ENCODE data around the gene MPHOSPH6.
"Not testable (repeated sequence)": the region's sequence is repeated elsewhere in the genome, so short reads cannot be mapped to it uniquely, and the experiment has no call there.

MPHOSPH6 gene, protein sequence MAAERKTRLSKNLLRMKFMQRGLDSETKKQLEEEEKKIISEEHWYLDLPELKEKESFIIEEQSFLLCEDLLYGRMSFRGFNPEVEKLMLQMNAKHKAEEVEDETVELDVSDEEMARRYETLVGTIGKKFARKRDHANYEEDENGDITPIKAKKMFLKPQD

DNA sequence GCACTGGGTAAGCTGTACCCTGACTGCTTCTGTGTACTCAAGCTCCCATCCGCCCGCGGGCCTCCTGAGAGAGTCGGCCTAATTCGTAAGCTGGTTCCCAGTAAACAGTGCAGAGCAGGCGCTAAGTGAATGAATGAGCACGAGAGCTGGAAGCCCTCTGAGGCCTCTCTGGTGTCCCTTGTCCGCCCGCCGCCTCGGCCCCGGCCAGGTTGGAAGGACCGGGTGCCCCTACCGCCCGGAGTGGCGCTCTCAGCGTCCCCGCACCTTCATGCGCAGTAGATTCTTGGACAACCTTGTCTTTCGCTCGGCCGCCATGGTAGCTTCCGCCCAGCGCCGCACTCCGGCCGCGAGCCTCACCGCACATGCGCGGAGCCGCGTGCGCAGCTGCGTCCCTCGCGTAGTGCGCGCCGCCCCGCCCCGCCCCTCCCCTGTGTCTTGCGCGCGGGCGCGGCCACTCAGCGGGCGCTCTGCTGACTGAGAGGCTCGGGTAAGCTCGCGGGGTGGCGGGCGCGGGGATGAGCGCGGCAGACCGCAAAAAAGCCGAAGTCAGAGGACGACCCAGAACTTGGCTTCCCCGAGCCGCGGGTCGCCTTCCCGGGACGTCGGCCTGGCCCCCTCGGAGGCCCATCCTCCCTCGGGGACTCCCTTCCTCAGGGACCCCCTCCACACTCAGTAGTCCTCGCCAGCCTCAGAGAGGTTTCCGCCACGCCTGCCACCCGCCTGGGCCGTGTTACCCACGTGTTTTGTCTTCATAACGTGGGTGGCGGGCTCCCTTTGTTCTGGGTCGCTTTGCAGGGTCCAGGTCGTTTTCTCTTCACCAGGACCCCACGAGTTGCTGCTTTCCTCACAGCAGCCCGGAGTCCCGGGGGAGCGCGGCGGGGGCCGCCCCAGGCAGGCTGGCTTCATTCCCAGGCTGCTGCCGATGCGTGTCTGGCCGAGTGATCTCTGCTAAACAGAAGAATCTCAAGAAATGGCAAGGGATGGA lies at the start of gene MPHOSPH6:
Gene MPHOSPH6, minus strand, starts transcription at position 364 of the 985 bp plus-strand sequence. Its CDS starts 49 bp downstream, at position 315.
- DNase-seq (ENCODE audit: low read depth), result peak; percentile 84

DNA sequence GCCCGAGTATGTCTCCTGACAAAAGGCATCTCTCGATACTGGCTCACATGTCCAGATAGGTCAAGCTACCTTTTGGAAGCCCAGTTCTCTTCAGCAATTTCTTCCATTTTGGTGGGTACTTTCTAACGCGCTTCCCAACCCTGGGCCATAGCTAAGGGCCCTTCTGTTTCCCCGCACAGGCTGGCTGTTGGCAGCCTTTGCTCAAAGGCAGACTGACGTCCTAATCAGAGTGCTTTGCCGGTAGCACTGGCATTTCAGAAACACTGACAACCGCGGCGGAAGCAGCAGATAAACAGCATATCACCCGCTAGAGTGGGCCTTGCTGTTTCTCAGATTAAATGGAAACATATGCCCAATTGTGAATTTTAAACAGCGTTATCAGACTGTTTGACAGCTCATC lies 49.3 kb upstream of the MPHOSPH6 start:
- DNase-seq (ENCODE audit: low read depth), result no peak

DNA sequence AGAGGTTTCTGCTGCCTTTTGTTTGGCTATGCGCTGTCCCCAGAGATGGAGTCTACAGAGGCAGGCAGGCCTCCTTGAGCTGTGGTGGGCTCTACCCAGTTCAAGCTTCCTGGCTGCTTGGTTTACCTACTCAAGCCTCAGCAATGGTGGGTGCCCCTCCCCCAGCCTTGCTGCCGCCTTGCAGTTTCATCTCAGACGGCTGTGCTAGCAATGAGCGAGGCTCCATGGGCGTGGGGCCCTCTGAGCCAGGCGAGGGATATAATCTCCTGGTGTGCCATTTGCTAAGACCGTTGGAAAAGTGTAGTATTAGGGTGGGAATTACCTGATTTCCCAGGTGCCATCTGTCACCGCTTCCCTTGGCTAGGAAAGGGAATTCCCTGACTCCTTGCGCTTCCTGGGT lies 39.3 kb upstream of the MPHOSPH6 start:
- DNase-seq (ENCODE audit: low read depth), result not testable (repeated sequence)

DNA sequence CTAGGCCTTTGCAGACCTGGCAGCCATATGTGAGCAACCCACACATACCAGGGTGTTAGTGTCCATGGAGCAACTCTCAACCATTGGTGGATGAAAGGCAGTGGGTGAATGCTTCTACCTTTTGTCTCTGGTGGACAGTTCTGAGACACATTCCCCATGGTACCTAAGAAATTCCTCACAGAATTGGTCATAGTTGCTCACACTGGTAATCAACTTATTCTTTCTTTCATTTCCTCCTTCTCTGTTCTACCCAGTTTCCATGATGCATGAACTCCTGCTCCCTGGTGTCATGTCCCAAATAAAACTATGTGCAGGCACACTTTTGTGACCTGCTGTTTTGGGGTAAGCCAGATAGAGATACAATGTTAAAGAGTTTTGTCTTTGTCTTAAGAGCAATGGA lies 33.2 kb upstream of the MPHOSPH6 start:
- no peak for DNase-seq (ENCODE audit: low read depth)

DNA sequence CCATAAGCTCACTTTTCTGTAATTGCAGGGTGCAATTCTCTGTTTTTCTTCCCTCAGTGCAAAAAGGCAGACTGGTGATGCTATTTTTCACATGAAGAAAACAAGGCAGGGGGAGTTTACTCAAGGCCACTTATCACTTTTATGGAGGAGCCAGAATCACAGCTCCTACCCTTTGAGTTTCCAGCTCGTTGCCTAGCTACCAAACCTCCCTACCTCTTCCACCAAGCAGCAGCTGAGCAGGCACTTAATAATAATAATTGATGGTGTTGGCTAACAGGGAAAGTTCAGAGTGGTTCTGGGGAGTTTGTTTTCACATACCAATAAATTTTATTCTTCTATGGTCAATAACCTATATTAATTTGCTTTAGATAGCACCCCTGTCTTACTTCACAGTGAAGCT lies 31.9 kb upstream of the MPHOSPH6 start:
- no peak for DNase-seq (ENCODE audit: low read depth)

DNA sequence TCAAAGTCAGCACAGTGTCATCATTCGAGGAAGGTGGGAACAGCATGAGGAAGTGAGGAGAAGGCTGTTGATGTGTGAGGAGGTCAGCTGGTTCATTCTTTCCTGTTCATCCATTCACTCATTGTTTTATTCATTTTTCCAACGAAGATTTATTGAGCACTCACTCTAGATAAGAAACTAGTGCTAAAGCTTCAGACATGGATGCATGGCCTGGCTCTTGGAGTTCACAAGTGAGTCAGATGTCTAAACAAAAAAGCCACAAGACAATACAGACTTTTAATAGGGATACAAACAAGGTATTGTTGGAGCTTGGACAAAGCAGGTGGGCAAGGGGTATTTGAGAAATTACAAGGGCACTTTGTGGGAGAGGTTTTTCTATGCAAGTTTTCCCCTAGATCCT lies 31.3 kb upstream of the MPHOSPH6 start:
- DNase-seq (ENCODE audit: low read depth), result no peak

DNA sequence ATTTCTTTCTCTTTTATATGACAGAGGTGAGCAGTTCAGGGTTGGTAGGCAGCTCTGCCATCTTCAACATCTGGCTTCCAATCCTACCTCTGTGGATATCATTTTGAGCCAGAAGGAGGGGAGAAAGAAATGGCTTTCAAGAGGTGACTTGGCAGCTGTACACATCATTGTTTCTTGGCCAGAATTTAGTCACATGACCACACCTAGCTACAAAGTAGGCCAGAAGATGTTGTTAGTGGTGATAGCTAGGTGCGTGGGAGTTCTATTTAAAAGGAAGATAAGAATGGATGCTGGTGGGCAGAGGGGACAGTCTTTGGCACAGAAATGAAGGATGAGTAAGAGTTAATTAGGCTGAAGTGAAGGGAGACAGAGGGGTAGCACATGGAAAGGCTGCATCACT lies 29.2 kb upstream of the MPHOSPH6 start:
- DNase-seq (ENCODE audit: low read depth), result no peak

DNA sequence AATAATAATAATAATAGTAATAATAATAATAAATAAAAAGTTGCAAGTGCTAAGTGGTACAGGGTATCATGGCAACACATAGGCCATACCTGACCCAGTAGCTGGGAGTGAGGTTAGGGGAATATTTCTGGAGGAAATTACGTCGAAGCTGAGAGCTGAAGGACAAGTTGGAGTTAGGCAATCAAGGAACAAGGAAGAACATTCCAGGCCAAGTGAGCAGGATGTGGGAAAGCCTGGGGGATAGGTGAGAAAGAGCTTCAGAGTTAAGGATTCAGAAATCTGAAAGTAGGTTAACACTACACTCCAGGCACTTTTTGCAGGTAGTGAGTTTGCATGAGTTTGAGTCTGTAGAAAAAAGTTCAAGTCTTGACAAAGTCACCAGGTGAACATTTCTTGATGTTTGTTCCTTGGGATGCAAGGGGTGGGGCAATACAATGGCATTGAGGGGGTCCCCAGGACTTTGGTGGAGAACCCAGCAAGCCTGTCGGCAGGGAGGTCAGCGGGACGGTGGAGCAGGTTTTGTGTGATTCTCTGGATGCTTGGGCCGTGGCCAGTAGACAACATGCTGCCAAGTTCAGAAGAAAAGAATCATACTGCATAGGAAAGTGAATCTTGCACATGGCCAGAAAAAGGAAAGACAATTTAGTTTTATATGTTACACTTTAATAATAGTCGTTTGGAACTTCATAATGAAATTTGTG lies 27.7 kb upstream of the MPHOSPH6 start:
- no peak for DNase-seq (ENCODE audit: low read depth)

DNA sequence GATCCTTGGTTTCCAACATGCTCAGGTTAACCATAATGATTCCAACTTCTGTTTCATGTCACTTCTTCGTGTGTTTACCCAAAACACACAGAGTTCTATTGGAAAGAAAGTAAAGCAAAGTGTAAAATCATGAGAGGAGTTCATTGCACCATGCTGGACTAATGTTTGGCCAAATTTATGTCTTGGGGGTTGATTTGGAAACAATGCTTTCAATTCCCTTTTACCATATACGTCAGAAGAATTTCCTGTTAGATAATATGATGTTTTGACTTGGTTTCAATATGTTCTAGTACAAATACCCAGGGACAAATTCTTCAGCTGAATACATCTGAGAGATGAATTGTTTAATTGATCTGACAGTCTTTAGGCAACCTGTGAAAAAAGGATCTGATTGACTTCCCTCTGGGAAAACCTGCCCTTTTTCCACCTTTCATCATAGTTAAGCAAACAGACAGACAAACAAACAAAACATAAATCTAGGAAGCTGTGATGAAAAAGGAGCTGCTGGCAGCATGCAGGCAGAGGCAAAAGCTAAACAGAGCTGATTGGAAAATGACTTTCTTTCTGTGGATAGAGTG lies 26.0 kb upstream of the MPHOSPH6 start:
- DNase-seq (ENCODE audit: low read depth), result no peak

DNA sequence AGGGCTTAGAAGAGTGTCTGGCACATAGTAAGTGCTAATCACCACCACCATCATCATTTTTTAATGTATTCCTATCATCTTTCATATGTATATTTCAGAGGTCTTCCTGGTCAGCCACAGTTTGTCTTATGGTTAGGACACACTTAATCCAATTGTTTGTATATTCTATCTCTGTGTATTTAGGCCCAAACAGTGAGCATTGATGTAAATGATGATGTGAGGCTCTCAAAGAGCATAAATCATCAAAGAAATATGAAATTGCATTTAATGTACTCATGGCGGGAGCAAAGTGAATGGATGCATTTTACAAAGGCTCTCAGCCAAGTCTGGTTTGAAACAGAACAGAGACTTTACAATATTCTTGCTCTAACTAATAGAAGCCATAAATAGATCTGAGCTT lies 24.1 kb upstream of the MPHOSPH6 start:
- DNase-seq (ENCODE audit: low read depth), result no peak

DNA sequence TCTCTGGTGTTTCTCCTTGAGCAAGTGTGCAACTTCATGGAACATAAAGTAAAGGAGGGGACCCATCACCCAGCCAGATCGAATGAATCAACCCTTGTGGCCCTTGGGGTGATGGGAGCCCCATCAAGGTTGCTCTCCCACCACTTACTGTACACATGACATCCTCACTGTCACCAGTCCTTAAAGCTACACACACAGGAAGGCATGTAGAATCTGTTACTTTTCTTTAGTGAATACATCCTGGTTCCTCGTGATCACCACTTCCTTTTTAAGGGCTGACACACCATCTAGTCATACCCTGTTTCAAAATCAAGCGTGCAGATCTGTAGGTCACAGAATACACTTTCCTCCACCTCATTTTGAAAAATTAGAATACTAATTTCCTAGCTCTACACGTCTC lies 22.6 kb upstream of the MPHOSPH6 start:
- DNase-seq (ENCODE audit: low read depth), result no peak

DNA sequence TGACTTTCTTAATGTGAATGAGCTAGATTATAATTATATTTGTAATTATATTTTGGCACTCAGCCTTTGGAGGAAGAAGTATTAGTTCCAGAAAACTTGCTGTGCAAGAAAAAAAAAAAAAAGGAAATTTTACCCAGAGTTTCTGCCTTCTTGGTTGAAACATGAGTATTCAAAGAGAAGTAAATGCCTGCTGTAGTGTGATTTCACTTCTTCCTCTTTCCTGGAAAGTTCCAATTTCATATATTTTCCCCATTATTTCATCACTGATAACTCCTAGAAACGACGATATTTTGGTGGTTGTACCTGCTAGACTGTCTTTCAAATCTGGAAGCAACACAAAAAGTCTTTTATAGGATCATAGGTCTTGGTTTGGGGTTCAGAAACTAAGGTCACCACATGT lies 20.4 kb upstream of the MPHOSPH6 start:
- DNase-seq (ENCODE audit: low read depth), result no peak

DNA sequence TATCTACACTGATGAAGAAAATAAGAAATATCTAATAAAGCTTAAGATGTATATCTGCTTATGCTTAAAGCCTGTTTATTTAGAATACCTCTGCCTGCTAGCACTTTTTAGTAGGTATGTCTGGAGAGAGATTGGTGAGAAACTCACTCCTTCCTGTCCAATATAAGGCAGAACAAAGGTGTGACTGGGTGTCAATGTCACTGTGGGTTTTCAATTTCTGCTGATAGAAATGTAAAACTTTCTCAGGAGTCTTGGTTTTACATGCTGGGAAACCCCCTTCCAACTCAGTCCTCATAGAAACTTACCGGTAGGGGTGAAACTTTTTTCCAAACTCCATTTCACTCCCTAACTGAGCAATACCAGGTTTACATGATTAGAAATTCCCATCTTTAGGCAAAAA lies 17.8 kb upstream of the MPHOSPH6 start:
- no peak for DNase-seq (ENCODE audit: low read depth)

DNA sequence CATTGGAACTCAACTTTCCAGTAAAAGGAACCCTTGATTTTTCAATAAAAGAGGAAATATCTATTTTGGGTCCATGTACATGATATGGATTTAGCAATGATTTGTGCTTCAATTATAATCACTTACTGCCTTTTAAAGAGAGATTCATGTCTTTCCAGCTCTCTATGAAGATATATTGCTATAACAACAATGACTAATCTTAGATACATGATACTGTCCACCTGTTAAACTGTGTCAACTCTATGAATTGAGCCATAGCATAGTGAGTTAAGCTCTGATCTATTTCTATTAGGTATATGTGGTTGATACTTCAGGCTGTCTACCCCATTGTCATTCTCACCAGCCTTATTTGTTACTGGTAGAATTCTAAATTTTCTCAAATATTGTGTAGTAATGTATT lies 15.0 kb upstream of the MPHOSPH6 start:
- no peak for DNase-seq (ENCODE audit: low read depth)

DNA sequence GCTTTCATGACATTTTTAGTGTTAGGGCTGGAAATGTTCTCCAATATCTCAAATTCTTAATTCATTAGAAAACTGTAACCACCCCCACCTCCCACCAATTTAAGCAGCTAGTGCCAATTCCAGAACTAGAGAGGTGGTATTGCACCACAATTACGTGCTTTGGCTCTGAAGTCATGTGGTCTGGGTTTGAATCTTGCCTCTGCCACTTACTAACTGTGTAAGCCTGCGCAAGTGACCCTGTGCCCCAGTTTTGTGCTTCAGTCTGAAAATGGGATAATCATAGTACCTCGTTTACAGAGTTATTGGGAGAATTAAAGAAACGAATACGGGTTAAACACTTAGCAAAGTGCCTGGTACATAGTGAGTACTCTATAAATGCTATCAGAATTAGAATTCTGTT lies 14.2 kb upstream of the MPHOSPH6 start:
- no peak for DNase-seq (ENCODE audit: low read depth)

DNA sequence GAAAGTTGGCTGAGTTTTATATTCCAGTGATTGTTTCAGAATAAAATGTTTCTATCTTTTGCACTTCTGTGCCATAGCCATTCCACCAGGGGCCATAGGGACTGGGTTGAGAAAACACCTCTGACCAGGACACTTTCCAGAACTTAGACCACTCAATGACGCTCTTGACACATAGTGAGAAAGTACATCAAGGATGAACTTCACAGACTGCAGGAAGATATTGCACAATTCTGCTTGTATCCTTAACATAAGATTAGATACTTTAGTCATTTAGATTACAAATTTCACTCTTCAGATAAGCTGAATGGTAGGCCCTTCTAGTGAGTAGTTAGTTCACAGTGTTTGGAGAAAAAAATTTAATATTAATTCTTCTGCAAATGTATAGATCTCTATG lies 13.0 kb upstream of the MPHOSPH6 start:
- no peak for DNase-seq (ENCODE audit: low read depth)

DNA sequence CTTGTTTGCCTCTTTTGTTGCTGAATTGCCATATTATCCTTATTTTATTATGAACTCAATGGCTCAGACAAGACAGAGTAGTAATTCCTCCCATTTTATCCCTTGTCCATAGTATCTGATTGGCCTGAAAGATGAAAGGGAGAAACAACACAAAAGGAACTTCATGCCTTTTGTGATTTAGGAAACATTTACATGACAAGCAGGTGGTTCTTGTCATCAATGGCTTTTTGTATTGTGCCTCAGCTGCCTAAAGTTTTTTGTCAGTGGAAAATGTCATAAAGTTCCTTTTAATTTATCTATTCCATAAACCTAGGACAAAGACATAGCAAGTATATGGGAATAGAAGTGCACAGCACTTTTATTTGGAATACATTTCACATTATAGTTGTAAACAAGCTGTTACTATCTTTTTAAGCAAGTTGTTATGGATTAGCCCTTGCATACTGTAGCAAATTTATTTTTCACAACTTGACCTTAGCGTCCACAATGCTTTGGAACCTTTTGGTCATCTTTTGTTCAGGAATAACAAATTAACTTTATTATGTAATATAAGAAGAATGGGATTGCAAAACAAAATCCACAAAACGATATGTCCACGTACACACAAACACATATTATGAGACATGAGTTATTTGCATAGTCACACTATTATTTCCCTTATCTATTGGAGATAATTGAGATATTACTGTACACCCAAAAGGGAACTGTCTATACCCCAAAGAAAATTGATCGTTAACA lies 12.4 kb upstream of the MPHOSPH6 start:
- DNase-seq (ENCODE audit: low read depth), result no peak

DNA sequence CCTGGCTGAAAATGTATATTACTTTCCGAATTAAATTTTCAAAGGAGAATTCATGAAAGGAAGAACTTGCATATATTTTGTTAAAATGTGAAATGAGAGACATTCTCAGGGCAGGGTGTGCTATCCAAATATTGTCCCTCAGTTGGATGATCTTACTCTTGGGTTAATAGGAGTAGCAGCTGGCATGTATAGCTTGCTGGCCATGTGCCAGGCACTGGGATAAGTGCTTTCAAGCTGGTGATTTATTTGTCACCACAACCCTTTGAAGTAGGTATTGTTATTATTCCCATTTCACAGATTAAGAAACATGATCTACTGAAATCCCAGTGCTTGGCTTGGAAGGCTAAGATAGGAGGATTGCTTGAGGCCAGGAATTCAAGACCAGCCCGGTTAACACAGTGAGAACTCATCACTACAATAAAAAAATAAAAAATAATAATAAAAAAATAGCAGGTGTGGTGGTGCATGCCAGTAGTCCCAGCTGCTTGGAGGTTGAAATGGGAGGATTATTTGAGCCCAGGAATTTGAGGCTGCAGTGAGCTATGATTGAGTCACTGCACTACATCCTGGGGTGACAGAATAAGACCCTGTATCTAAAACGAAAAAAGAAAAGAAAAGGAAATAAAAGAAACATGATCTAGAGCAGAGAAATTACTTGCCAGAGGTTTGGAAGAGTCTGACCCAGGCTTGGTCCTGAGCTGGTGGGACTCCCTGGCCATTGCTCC lies 11.6 kb upstream of the MPHOSPH6 start:
- no peak for DNase-seq (ENCODE audit: low read depth)

DNA sequence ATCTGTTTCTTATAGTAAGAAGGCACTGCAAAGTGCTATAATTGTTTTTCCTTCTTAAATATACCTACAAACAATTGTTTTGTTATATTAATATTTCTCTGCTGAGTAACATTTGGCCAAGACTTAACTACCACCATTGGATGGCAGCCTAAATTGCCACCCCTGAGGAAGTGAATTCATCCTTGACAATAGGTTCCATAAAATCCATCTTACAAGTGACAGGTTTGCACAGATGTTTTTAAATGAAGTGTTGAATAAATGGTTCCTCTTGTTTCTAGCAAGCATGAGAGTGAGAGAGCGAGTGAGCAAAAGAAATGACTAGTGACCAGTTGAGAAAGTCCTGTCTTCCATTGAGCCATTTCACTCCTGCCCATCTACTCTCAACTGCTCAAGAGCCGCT lies 8.3 kb upstream of the MPHOSPH6 start:
- DNase-seq (ENCODE audit: low read depth), result no peak

DNA sequence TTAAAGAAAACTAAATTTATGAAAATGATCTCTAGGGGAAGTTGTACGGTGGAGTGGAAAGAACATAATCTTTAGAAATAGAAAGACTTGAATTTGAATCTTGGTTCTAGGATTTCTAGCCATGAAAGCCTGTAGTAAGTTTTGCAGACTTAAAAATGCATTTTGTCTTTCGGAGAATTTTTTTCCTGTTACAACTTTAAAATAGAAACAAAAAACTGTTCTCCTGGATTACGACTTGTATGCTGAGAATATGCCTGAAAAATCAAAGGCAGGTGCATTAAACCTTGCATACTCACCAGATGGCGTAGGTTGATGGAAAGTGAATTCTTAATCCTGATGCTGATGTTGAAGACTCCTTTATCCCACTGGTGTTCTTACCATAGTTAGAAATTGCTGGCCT lies 7.5 kb upstream of the MPHOSPH6 start:
- no peak for DNase-seq (ENCODE audit: low read depth)

DNA sequence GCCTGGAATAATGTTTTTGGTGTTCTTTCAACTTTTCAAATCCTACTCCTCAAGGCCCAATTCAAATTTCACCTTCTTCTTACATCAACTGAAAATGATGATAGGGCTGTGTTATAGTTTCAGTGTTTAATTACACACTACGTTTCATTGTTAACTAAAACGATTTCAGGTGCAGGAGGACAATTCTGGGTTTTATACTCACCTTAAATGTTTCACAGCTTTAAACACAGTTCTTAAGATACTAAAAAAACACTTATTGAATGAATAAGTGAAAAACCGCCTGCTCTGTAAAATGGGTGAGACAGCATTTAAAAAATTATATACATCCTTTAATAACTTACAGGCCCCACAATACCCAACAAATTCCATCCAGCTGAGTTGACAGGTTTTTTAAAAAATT lies 6.2 kb upstream of the MPHOSPH6 start:
- DNase-seq (ENCODE audit: low read depth), result no peak
